Measurements from ENCODE around the gene PARP14.
"Not testable (repeated sequence)": the region's sequence is repeated elsewhere in the genome, so short reads cannot be mapped to it uniquely, and the experiment has no call there.

The PARP14 gene

GRCh38 chr3:122743581-122744120, 63.0 kb downstream of the PARP14 start:
- no peak for DNase-seq (ENCODE audit: low read depth)
- H3K4me3 ChIP-seq (ENCODE audit: low read depth, low read length), result no peak overlapping the region
- TF ChIP-seq CTCF (IDR thresholded peaks at IDR 0.05; ENCODE audit: insufficient read depth, low read depth, low read length, missing control alignments), result no peak

GRCh38 chr3:122745369-122746021, 64.9 kb downstream of the PARP14 start:
- H3K4me3 ChIP-seq (ENCODE audit: low read depth, low read length), result no peak overlapping the region
- no peak for DNase-seq (ENCODE audit: low read depth)
- TF ChIP-seq CTCF (IDR thresholded peaks at IDR 0.05; ENCODE audit: insufficient read depth, low read depth, low read length, missing control alignments), result no peak

GRCh38 chr3:122747295-122747694, 66.7 kb downstream of the PARP14 start:
- not testable (repeated sequence) for H3K4me3 ChIP-seq (ENCODE audit: low read depth, low read length); DNase-seq (ENCODE audit: low read depth)

GRCh38 chr3:122748347-122748746, 67.7 kb downstream of the PARP14 start:
- H3K4me3 ChIP-seq (ENCODE audit: low read depth, low read length), result no peak overlapping the region
- no peak for TF ChIP-seq CTCF (IDR thresholded peaks at IDR 0.05; ENCODE audit: insufficient read depth, low read depth, low read length, missing control alignments)
- DNase-seq (ENCODE audit: low read depth), result no peak

GRCh38 chr3:122754929-122755328, 74.3 kb downstream of the PARP14 start:
- TF ChIP-seq CTCF (IDR thresholded peaks at IDR 0.05; ENCODE audit: insufficient read depth, low read depth, low read length, missing control alignments), result peak; percentile 83
- H3K4me3 ChIP-seq (ENCODE audit: low read depth, low read length), result no peak overlapping the region
- DNase-seq (ENCODE audit: low read depth), result peak; percentile 61

- no peak for DNase-seq (ENCODE audit: low read depth)
Measured at GRCh38 chr3:122755491-122755890, 74.9 kb downstream of the PARP14 start.

More at GRCh38 chr3:122755491-122755890, 74.9 kb downstream of the PARP14 start:
- H3K4me3 ChIP-seq (ENCODE audit: low read depth, low read length), result no peak overlapping the region
- TF ChIP-seq CTCF (IDR thresholded peaks at IDR 0.05; ENCODE audit: insufficient read depth, low read depth, low read length, missing control alignments), result no peak

Measured in GM12865 (cell line).